ENCODE measurements around the gene IL12B.
"Not testable (repeated sequence)": the region's sequence is repeated elsewhere in the genome, so short reads cannot be mapped to it uniquely, and the experiment has no call there.

Gene IL12B

DNA sequence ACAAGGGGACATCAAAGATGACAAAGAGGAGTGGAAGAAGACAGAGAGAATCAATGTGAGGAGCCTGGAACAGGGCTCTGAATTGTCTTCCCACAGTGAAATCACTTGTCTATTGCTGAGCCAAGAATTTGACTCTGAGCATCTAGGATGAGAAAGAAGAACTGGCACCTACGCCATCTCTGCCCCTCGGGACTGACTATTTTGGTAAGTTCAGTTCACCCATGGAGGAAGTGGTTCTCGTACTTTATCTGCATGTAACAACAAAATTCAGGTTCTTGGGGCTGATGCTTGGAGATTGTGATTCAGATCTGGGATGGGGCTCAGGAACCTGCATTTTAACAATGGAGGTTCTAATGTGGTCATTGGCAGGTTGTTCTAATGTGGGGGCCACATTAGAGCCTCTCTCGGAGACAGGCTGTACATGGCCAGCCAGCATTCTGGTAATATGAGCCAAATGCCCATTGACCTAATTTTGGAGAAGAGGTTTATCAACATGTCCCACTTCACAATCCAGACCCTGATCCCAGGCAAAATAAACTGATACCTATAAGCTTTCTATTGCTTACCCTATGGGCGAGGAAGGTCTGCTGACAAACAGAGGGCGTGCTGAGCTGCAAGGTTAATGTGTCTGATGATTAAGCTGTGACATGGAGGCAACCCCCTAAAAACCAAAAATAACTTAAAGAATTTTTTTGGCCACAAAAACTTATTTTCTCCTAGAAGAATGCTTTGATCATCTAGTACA is 2.7 kb upstream of the IL12B start:
- peak; percentile 42 for DNase-seq

DNA sequence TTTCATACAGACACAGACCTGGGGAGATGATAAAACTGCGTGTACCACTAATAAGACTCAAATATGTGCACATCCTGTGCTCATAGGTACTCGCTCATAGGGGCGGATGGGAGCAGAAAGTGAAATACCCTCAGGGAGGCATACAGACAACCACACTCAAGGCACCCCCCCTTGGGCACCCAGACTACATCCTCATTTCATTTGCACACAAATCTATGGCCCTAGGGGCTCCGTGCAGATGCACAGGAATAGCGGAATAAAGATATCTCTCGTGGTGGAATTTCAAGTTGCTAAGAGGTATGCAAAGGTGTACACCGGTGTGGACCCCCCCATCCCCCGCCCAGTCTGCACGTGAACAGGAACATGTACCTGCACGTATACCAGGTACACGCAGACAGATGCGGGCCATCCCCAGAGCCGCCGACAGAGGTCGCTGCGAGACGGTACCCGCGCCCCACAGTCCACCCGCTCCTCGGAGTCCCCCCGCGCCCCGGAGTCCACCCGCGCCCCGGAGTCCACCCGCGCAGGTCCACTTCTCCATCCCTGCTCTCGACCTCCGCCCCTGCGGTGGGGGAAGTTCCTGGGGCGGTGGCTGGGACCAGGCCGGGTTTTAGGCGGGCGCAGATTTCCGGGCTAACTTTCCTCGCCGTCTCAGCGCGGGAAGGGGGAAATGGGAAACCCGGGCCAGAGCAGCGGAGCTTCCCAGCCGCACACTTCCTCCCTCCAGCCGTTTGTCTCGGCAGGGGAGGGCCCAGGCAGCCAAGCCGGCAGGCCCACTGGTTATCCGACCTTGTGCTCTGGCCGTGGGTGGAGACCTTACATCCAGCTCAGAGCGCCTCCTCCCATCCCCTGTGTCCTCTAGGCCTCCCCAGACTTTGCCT is 1.0 kb upstream of the IL12B start:
- DNase-seq, result peak; percentile 77

- DNase-seq, result no peak
Observed at GRCh38 chr5:159324986-159325385, 5.3 kb downstream of the IL12B start.

GRCh38 chr5:159324102-159324755 is 6.1 kb downstream of the IL12B start:
- DNase-seq, result no peak

DNA sequence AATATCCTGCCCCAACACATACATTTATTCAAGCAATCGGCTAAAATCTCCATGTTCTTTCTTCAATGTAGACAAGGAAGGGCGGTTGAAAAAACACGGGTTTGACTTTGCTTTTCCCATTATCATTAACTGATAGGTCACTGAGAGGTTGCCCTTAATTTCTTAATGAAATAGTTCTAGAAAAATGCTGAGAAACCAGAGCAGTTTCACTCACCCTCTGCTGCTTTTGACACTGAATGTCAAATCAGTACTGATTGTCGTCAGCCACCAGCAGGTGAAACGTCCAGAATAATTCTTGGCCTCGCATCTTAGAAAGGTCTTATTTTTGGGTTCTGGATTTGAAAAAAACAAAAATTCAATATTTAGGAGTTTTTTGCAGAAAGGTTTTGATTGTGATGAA is 8.1 kb downstream of the IL12B start:
- DNase-seq, result no peak

GRCh38 chr5:159319832-159320231 is 10.5 kb downstream of the IL12B start:
- DNase-seq, result no peak

DNA sequence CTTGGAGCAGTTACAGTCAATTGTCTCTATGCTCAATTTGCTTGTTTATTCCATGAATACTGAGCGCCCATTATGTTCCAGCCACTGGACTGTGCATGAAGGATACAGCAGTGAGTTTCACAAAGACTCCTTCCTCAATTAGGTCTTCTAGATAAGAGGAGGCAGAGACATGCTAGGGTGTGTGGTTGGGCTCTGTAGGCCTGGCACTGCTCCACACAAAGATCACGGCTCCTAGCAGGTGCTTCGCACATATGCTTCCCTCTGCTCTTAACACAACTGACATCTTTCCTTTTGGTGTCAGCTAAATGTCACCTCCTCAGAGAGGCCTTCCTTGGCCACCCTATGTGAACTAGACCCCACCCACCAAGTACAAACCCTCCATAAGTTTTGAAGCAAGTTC is 10.9 kb downstream of the IL12B start:
- DNase-seq, result no peak

GRCh38 chr5:159318448-159318847 is 11.8 kb downstream of the IL12B start:
- no peak for DNase-seq

GRCh38 chr5:159317849-159318248 is 12.4 kb downstream of the IL12B start:
- no peak for DNase-seq

DNA sequence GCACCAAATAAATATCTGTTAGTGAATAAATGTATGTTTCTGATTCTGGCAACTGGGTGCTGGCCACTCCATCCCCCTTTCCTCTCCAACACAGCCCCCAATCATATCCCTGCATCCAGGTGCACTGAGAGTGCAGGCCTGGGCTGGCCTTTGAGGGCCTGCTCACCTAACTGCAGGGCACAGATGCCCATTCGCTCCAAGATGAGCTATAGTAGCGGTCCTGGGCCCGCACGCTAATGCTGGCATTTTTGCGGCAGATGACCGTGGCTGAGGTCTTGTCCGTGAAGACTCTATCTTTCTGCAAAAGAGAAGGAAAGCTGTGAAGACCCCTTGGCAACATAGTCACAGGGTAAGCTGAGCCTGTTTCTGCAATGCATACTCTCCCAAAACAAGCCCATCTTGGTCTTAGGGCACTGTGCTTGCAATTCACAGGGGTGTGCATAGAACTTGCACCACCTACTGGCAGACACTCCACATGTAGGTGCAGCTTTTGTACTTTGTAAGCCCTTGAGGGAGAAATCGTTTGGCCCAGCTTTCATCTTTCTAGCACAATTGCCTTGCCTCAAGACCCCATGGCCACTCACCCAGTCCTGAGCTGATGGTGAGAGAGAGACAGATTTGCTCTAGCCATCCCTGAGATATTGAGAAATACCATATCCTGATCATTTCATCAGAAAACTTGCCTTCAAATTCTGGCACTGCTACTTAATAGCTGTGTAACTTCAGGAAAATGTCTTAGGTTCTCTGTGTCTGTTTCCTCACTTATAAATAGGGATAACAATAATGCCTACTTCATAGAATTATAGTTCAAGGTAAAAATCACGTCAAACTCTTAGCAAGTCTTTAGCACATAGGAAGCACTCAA is 13.5 kb downstream of the IL12B start:
- DNase-seq, result peak; percentile 35

GRCh38 chr5:159313197-159313596 is 17.1 kb downstream of the IL12B start:
- DNase-seq, result no peak

- no peak for DNase-seq
Observed at GRCh38 chr5:159311063-159311462, 19.2 kb downstream of the IL12B start.

- no peak for DNase-seq
Observed at GRCh38 chr5:159310511-159310910, 19.8 kb downstream of the IL12B start.

GRCh38 chr5:159309689-159310433 is 20.4 kb downstream of the IL12B start:
- DNase-seq, result no peak

DNA sequence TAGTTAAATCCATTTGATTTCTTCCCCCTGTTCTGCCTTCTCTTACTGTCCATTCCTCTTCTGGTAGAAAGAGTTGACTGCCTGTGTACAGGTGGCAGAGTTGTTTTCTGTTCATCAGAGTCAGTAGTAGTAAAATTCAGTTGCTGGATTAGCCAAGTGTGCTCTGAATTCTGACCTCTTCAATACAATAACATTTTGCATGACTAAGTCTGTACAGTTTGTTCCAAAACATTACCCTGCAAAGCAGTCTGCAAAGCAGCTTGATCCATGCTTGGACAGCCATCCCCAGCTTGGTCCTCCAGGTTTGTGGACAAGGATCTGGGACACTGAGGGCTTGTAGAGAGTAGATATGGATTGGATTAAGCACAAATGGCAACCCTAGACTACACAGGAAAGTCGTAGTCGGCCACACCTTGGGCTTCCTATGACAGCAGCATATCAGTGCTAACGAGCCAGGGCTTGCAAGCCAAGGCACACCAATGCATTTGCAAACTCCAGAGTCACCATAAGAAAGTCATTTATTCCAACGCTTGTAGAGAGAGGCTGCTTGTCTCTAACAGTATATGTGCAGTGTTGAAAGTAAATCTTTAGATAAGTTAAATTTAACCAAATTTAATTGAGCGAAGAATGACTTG is 25.2 kb downstream of the IL12B start:
- DNase-seq, result no peak

GRCh38 chr5:159303286-159303685 is 27.0 kb downstream of the IL12B start:
- DNase-seq, result no peak

GRCh38 chr5:159301929-159302860 is 28.1 kb downstream of the IL12B start:
- DNase-seq, result peak; percentile 54

DNA sequence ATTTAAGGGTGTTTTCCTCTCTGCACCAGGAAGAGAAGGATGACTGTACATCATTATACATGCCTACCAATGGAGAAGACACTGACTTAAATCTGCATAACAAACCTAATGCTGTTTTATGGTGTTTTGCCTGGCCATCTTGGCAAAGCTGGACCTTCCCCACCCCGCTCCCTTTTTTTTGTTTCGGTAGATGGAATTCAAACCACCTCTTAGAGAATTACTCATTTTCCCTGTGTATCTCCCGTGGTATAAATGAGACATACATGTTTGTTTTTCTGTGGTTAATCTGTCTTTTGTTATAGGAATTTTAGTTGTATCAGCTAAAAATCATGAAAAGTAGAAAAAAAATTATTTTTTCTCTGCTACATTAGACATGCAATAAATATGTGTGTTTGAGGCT is 28.8 kb downstream of the IL12B start:
- DNase-seq, result no peak

DNA sequence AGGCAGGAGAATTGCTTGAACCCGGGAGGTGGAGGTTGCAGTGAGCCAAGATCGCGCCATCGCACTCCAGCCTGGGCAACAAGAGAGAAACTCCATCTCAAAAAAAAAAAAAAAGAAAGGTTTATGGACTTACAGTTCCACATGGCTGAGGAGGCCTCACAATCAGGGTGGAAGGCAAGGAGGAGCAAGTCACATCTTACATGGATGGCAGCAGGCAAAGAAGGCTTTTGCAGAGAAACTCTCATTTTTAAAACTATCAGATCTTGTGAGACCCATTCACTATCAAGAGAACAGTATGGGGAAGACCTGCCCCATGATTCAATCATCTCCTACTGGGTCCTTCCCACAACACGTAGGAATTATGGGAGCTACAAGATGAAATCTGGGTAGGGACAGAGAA is 33.0 kb downstream of the IL12B start:
- not testable (repeated sequence) for DNase-seq

- no peak for DNase-seq
Observed at GRCh38 chr5:159294921-159295320, 35.4 kb downstream of the IL12B start.

Measured in suppressor macrophage treated with lipopolysaccharide for 4 hours (primary cell).